ENCODE data around the gene TM4SF1.

DNA sequence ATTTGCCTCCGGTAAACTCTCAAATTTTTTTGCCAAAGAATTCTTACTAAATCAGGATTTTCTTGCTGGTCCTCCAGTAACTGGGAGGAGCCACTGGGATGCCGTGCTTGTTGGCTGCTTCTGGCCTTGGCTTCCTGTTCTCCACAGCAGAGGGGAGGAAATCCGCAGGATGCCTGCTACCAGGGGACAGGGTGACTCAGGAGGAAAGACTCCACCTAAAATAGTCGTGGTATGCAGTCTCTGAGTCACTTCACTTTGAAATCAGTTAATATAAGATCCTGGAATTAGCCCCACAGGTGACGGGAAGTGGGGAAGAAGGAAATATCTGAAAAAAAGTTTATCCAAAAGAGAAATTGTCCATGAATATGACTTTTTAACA is 37.5 kb downstream of the TM4SF1 start:
- no peak for TF ChIP-seq CTCF (optimal IDR thresholded peaks at IDR 0.05 in 1 of 3, IDR thresholded peaks at IDR 0.05 in 1 of 3, conservative IDR thresholded peaks at IDR 0.05 in 1 of 3; ENCODE audit: extremely low read depth in 1 of 3, insufficient read depth in 2 of 3, low read length in 3 of 3)
- TF ChIP-seq EZH2 (IDR thresholded peaks at IDR 0.05; ENCODE audit: low read length), result no peak

Measured in keratinocyte (primary cell).